ENCODE data around the gene CERK.
"Not testable (repeated sequence)": the region's sequence is repeated elsewhere in the genome, so short reads cannot be mapped to it uniquely, and the experiment has no call there.

The CERK gene

GRCh38 chr22:46646531-46647215, 91.4 kb downstream of the CERK start:
- no peak for DNase-seq (ENCODE audit: low spot score)

- DNase-seq (ENCODE audit: low spot score) = not testable (repeated sequence)
Measured at GRCh38 chr22:46642840-46643480, 95.1 kb downstream of the CERK start.

GRCh38 chr22:46641811-46642266, 96.2 kb downstream of the CERK start:
- no peak for DNase-seq (ENCODE audit: low spot score)

- no peak for DNase-seq (ENCODE audit: low spot score)
Measured at GRCh38 chr22:46640293-46641055, 97.6 kb downstream of the CERK start.

GRCh38 chr22:46639843-46640242, 98.2 kb downstream of the CERK start:
- DNase-seq (ENCODE audit: low spot score) = no peak

GRCh38 chr22:46638601-46639431, 99.2 kb downstream of the CERK start:
- no peak for DNase-seq (ENCODE audit: low spot score)

- no peak for DNase-seq (ENCODE audit: low spot score)
Measured at GRCh38 chr22:46637711-46638600, 100.1 kb downstream of the CERK start.

GRCh38 chr22:46636221-46637002, 101.6 kb downstream of the CERK start:
- no peak for DNase-seq (ENCODE audit: low spot score)

- no peak for DNase-seq (ENCODE audit: low spot score)
Measured at GRCh38 chr22:46635756-46636155, 102.3 kb downstream of the CERK start.

GRCh38 chr22:46634973-46635685, 102.9 kb downstream of the CERK start:
- DNase-seq (ENCODE audit: low spot score) = peak; percentile 87

Measured in ecto neural progenitor cell (in vitro differentiated cells).